ENCODE data around the gene CLCN1. TPM values are rescaled to one million over a fixed set of nuclear protein-coding genes. Genes with fewer than 3 reads are reported as not detected.

CLCN1 gene
- total RNA-seq, 4 donors from 2014 or later = not detected

DNA sequence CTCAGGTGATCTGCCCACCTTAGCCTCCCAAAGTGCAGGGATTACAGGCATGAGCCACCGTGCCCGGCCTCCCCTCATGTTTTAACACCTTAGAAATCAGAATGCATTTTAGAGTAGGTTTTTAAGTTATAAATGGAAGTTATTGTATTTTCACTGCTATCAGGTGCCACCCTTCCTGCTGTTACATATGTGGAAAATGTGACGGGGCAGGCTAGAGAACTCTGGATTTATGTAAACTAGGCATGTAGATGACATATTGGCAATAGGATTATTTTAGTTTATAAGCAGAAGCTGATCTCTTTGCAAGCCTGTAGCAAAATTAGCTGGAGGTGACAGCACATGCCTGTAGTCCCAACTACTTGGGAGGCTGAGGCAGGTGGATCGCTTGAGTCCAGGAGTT is 25.6 kb upstream of the CLCN1 start:
- H3K27me3 ChIP-seq = no peaks in the 10 kb centered on the region
- no peak for TF ChIP-seq POLR2A (IDR thresholded peaks at IDR 0.05)
- TF ChIP-seq, protein P1, sequence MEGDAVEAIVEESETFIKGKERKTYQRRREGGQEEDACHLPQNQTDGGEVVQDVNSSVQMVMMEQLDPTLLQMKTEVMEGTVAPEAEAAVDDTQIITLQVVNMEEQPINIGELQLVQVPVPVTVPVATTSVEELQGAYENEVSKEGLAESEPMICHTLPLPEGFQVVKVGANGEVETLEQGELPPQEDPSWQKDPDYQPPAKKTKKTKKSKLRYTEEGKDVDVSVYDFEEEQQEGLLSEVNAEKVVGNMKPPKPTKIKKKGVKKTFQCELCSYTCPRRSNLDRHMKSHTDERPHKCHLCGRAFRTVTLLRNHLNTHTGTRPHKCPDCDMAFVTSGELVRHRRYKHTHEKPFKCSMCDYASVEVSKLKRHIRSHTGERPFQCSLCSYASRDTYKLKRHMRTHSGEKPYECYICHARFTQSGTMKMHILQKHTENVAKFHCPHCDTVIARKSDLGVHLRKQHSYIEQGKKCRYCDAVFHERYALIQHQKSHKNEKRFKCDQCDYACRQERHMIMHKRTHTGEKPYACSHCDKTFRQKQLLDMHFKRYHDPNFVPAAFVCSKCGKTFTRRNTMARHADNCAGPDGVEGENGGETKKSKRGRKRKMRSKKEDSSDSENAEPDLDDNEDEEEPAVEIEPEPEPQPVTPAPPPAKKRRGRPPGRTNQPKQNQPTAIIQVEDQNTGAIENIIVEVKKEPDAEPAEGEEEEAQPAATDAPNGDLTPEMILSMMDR (IDR thresholded peaks at IDR 0.05) = no peak
- no peak overlapping the region for H3K4me3 ChIP-seq (replicated peaks in 1 of 3)
- no peak overlapping the region for H3K27ac ChIP-seq
- 73 to 87% methylated on average over 4 of the region's 4 CpGs for WGBS, 2 donors
- intact Hi-C loops (cut with DNase I) = loop anchor here (5.0 kb wide), 1 partner anchor 48 kb away; no protein-coding TSS in a partner anchor
- peaks cover 9 to 24% of the 10 kb centered on the region in 2 donors for H3K4me1 ChIP-seq
- H3K36me3 ChIP-seq = peaks cover 28 to 31% of the 10 kb centered on the region in 2 donors
- no peaks in the 10 kb centered on the region for H3K9me3 ChIP-seq
- no peak for DNase-seq

DNA sequence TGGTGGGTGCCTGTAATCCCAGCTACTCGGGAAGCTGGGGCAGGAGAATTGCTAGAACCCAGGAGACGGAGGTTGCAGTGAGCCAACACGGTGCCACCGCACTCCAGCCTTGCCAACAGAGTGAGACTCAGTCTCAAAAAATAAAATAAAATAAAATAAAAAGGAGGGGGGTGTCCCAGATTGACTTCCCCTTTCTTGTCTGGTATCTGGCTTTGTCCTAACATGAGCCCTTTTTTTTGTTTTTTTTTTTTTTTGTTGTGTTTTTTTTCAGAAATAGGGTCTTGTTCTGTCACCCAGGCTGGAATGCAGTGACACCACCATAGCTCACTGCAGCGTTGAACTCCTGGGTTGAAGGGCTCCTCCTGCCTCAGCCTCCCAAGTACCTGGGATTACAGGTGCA is 23.0 kb upstream of the CLCN1 start:
- no peak for DNase-seq
- Histone ChIP-seq H3K27me3 (no peaks in the 10 kb centered on the region), H3K4me1 (peaks cover 4 to 7% of the 10 kb centered on the region in 2 donors), H3K4me3 (replicated peaks in 1 of 3) (no peak overlapping the region), H3K27ac (no peak overlapping the region), H3K9me3 (no peaks in the 10 kb centered on the region), H3K36me3 (peaks cover 36% of the 10 kb centered on the region in 2 donors)
- intact Hi-C loops (cut with DNase I) = loop anchor here (5.0 kb wide), 1 partner anchor 51 kb away; no protein-coding TSS in a partner anchor
- 97% methylated on average over 5 of the region's 5 CpGs for whole genome bisulfite sequencing, 2 donors
- TF ChIP-seq, protein P1 (IDR thresholded peaks at IDR 0.05) = no peak
- TF ChIP-seq POLR2A (IDR thresholded peaks at IDR 0.05) = no peak

DNA sequence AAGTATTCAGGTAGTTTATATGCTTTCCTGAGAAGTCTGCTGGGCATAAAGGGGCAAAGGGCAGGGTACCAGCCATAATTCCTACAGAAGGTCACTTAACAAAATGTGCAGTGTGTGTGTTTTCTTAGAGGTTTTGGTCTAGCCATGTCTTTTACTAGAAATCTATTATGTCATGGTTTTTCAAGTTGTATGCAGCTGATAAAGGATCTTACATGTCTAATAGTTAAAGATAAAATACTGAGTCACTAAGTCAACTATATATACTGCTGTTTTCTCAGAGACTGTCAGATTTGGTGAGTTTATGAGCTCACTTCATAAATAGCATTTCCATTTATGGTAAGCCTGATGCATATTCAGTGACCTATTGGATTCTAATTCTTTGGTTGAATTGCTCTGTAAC is 20.0 kb upstream of the CLCN1 start:
- TF ChIP-seq, protein P1 (IDR thresholded peaks at IDR 0.05) = no peak
- TF ChIP-seq POLR2A (IDR thresholded peaks at IDR 0.05) = no peak
- Histone ChIP-seq H3K4me3 (replicated peaks in 1 of 3) (no peak overlapping the region), H3K4me1 (no peaks in the 10 kb centered on the region), H3K9me3 (no peaks in the 10 kb centered on the region), H3K27ac (no peak overlapping the region), H3K27me3 (no peaks in the 10 kb centered on the region), H3K36me3 (peaks cover 49 to 58% of the 10 kb centered on the region in 2 donors)
- DNase-seq = no peak
- intact Hi-C loops (cut with DNase I) = no loop called here

DNA sequence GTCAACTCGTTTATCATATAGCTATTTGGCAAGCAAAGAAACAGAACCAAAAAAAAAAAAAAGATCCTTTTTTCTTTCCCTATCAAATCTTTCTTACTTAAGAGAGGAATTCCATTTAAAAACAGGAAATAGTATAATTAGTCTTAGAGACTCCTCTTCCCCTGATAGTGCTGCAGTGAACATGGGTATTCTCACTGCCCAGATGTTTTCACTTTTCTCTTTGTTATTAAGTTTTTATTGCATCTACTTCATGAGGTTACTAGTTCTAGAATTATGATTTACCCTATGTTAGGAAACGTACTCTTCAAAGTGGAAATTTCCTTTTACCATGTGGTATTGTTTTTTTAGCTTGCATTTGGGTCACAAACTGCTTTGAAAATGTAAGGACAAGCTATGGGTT is 19.2 kb upstream of the CLCN1 start:
- TF ChIP-seq, protein P1 (IDR thresholded peaks at IDR 0.05) = no peak
- WGBS, 2 donors = 51 to 60% methylated on average over 2 of the region's 2 CpGs
- intact Hi-C loops (cut with DNase I) = no loop called here
- H3K4me3 ChIP-seq (replicated peaks in 1 of 3) = no peak overlapping the region
- H3K36me3 ChIP-seq = peaks cover 56 to 65% of the 10 kb centered on the region in 2 donors
- DNase-seq = no peak
- H3K27ac ChIP-seq = no peak overlapping the region
- H3K9me3 ChIP-seq = no peaks in the 10 kb centered on the region
- no peaks in the 10 kb centered on the region for H3K27me3 ChIP-seq
- no peaks in the 10 kb centered on the region for H3K4me1 ChIP-seq

DNA sequence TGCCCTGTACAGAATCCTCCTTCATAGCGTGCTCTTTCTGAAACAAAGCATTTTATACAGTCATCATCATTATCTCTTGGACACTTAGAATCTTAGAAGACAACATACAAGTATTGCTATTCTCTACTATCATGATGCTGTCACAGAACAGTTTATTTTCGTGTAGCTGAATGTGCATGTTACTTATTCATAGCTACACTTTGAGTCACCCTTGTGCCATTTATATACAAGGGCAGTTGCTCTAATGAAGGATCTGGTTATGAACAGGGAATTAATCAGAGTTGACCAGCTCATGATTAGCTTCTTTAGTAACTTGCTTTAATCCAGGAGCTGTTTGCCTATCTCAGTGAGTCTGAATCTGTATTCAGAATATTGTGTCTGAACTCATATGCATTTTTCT is 16.6 kb upstream of the CLCN1 start:
- intact Hi-C loops (cut with DNase I) = no loop called here
- Histone ChIP-seq H3K4me1 (no peaks in the 10 kb centered on the region), H3K27me3 (no peaks in the 10 kb centered on the region), H3K27ac (no peak overlapping the region), H3K4me3 (replicated peaks in 1 of 3) (no peak overlapping the region), H3K36me3 (peaks cover 52 to 67% of the 10 kb centered on the region in 2 donors), H3K9me3 (no peaks in the 10 kb centered on the region)
- no peak for DNase-seq
- TF ChIP-seq, protein P1 (IDR thresholded peaks at IDR 0.05) = no peak
- no peak for TF ChIP-seq POLR2A (IDR thresholded peaks at IDR 0.05)
- WGBS, 2 donors = 87 to 92% methylated on average over 2 of the region's 2 CpGs
